ENCODE measurements around the gene GXYLT2.
A peak's percentile ranks its signal among the peaks of the same experiment; 100 is the strongest.

Gene GXYLT2

DNA sequence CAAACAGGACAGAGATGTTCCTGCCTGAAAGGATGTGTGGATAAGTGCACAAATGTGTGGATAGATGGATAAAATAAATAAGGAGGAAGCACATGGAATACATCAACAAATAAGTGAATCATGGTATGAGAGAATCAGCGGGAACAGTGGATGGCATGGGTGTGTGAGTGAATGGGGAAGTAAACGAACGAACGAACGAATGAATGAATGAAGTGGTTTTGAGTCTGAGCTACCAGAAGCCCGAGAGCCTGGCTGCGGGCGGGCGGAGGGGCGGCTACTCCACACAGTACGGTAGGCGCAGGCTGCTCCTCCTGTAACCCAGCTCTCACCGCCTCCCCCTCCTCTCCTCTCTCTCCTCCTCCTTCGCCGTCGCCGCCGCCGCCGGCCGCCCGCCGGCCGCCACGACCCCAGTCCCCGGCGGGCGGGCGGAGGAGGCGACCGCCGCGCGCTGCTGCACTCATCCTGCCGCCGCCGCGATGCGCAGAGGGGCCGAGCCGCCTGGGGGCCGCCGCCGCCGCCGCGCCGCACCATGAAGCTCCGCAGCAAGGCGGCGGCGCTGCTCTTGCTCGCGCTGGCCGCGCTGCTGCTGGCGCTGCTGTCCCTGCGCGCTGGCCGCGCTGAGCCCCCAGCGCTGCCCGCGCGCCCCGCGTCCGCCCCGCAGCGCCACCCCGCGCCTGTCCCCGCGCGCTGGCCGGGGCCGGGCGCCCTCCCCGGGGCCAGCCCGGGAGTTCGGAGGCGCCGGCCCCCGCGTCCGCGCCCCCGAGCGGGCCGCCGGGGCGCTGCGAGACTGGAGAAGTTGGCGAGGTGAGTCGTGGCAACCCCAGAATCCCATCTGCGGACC is at the start of gene GXYLT2:
TSS of gene GXYLT2 (plus strand) at position 342 of the 841 bp plus-strand sequence. CDS start at position 530, 188 bp downstream.
- no peak for DNase-seq (ENCODE audit: low read depth in 2 of 2, low spot score in 1 of 2)

DNA sequence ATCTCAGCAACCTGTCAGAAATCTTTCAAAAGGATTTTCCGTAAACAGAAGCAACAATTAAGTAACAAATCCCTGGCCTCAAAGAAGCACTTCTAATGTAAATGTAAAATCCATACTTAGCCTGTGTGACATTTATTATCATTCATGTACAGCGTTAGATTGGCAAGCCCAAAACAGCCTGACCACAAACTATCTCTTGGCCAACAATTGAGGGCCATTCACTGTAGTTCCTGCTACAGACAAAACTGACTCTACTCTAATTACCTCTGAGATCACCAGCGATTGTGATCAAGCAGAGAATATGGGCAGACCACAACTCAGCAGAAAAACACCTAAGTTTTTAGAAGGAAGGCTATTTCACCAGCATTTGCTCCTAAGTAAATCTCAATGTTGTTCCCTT is 48.8 kb upstream of the GXYLT2 start:
- no peak for DNase-seq (ENCODE audit: low read depth in 2 of 2, low spot score in 1 of 2)

GRCh38 chr3:72844436-72844993 is 43.3 kb upstream of the GXYLT2 start:
- no peak for DNase-seq (ENCODE audit: low read depth in 2 of 2, low spot score in 1 of 2)

- DNase-seq (ENCODE audit: low read depth in 2 of 2, low spot score in 1 of 2) = no peak
Measured at GRCh38 chr3:72846166-72846565, 41.7 kb upstream of the GXYLT2 start.

- no peak for DNase-seq (ENCODE audit: low read depth in 2 of 2, low spot score in 1 of 2)
Measured at GRCh38 chr3:72847282-72847681, 40.6 kb upstream of the GXYLT2 start.

DNA sequence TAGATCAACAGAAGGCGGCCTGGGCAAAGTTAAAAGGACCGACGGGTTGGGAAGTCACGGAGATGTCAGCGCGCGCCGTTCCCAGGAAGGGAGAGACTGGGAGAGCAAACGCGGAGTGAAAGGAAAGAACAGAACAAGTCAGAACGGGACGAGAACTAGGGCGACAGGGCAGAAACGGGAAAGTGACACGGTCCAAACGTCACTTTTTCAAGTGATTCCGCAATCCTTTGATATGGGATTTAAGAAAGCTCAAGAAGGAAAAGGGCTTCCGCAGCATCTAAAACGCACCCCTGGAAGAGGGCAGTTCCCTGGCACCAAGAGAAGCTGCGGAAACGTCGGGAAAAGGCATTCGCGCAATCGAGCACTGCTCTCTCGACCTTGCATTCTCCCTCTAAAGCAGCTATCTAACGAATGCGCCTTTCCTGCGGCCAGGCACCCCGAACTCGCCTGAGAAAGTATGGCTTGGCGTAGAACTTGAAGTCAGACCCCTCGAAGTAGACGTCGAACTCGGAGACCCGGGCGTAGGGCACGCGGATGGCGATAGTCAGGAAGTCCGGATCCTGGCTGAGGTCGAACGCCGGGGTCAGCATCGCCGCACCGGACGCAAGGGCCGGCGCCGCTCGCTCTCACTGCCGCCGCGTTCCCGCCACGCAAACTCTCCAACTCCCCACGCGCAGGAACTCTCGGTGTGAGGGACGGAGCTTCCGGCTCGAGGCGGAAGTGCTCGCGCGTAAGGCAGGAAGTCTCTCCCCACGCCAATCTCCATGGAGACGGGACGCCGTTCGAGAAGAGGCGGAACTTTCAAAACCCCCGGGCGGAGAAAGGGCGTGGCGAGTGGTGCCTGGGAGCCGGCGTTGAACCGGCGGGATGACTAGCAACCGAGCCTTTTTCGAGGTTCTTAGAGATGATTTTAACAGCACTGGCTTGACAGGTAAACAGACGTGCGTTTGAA is 39.8 kb upstream of the GXYLT2 start, which contains the start of gene SHQ1:
TSS of gene SHQ1 (minus strand) at position 695 of the 952 bp plus-strand sequence. CDS start at position 590, 105 bp downstream.
- DNase-seq (ENCODE audit: low read depth in 2 of 2, low spot score in 1 of 2) = peak; percentile 90 to 94

GRCh38 chr3:72848703-72849081 is 39.2 kb upstream of the GXYLT2 start:
- no peak for DNase-seq (ENCODE audit: low read depth in 2 of 2, low spot score in 1 of 2)

DNA sequence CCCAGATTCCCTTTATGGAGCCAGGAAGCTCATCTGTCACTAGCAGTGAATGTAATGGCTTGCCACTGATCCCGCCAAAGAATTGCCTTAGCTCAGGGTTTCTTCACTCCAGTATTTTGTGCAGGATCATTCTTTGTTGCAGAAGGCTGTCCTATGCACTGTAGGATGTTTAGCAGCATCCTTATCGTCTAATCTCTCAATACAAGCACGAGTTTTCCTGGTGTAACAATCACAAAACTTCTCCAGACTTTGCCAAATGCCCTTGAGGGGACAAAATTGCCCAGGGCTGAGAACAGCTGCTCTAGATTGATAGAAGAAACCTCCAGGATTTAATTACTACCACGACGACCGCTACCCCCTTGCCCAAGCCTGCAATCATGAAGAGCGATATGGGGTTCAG is 32.8 kb upstream of the GXYLT2 start:
- DNase-seq (ENCODE audit: low read depth in 2 of 2, low spot score in 1 of 2) = no peak

DNA sequence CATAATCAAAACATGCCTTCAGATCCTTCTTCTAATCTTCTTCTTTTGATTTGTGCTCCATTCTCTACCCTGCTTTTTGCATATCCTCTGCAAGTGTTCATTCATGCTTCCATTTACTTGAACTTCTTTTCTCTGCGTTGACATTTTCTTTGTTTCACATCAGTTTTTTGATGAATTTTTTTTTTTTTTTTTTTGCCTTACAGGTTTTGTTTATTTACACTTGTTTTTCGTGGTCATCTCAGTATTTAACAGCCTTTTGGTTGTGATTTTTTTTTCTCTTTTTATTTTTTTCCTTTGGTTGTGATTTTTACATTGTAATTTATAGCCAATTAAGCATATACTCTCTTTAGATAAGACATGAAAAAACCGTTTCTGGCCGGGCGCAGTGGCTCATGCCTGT is 27.8 kb upstream of the GXYLT2 start:
- DNase-seq (ENCODE audit: low read depth in 2 of 2, low spot score in 1 of 2) = no peak

- no peak for DNase-seq (ENCODE audit: low read depth in 2 of 2, low spot score in 1 of 2)
Measured at GRCh38 chr3:72860846-72861245, 27.0 kb upstream of the GXYLT2 start.

GRCh38 chr3:72862314-72863090 is 25.3 kb upstream of the GXYLT2 start:
- no peak for DNase-seq (ENCODE audit: low read depth in 2 of 2, low spot score in 1 of 2)

GRCh38 chr3:72872183-72872582 is 15.7 kb upstream of the GXYLT2 start:
- no peak for DNase-seq (ENCODE audit: low read depth in 2 of 2, low spot score in 1 of 2)

DNA sequence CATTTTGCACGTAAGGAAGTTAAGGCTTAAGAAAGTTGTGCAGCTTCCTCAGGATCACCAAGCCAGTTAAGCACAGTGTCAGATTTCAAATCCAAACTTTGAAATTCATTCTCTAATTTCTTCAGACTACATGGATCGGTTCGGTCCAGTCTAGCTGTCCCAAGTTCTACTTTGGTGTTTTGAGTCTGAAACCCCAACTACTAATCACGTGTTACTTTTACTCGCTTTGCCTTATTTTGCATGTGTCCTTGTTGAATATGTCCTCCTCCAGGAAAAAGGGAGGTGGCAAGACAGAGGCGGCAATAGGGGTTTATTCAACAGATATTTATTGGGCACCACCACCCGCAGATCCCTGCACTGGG is 522 bp upstream of the GXYLT2 start:
- no peak for DNase-seq (ENCODE audit: low read depth in 2 of 2, low spot score in 1 of 2)

DNA sequence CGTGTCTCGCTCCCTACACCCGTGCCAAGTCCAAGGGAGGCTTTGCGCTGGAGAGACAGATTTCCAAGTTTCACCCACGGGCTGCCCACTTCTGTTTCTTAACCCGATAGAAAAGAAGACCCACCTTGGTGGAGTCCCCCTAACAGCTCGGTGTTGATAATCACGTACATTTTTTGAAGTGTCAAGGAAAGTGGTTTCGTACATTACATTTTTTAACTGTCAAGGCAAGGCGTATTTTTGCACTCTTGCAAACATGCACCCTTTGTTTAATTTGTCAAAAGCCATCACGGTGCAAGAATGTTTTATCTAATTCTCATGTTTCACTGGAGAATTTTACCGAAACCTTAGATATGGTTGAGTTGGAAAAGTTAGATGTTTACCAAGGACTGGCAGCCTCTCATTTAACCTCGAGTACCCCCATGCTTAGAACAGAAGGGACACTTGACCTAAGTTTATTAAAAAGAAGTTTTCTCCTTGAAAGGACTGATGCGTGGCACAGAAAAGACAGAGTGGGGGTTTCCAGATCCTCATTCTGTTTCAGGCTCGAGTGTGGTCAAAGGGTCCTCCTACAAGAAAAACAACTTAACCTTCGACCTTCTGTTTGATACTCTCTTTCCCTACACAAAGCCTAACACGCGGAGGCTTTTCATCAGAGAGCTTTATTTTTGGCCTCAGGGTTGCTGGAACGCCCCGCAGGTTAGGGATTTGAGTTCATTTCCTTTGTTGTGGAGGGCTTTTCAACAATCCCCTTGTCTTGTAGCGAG is 882 bp downstream of the GXYLT2 start:
- DNase-seq (ENCODE audit: low read depth in 2 of 2, low spot score in 1 of 2) = no peak

DNA sequence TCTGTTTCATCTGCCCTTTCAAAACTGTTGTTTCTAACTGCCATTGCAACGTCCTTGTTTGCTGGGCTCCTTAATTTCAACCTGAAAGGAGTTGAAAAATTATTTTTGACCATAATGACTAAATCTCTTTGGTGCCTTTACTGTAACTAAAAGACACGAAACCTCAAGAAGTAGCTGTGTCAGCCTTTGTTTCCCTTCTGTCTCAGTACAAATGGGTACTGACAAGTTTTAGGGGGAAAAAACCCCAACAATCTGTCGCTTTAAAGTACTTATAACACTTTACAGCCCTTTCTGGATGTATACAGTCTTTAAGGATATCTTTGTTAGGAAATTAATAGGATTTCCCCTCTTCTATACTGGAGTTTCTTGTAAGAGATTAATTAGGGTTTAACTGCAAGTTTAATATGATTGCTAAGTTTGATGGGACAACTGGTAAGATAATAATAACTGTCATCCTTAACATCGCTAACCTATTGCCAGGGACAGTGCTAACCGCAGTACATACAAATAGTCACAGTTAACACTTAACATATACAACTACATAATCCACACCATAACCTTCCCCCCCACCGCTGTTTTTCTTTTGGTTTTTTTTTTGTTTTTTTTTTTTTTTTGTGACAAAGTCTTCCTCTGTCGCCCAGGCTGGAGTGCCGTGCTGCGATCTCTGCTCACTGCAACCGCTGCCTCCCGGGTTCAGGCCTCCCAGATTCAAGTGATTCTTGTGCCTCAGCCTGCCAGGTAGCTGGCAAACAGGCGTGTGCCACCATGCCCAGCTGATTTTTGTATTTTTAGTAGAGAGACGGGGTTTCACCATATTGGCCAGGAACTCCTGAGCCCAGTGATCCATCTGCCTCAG is 1.7 kb downstream of the GXYLT2 start:
- no peak for DNase-seq (ENCODE audit: low read depth in 2 of 2, low spot score in 1 of 2)

GRCh38 chr3:72890166-72890925 is 2.5 kb downstream of the GXYLT2 start:
- no peak for DNase-seq (ENCODE audit: low read depth in 2 of 2, low spot score in 1 of 2)

- DNase-seq (ENCODE audit: low read depth in 2 of 2, low spot score in 1 of 2) = no peak
Measured at GRCh38 chr3:72891053-72891855, 3.4 kb downstream of the GXYLT2 start.
